Stimulated activated CD8-positive, alpha-beta memory T cell treated with anti-CD3 and anti-CD28 coated beads, Interleukin-2, amount 100 ng/mL, for 48 hours (primary cell): Measurements from ENCODE around the gene CNTNAP2.

Source experiments
- DNase-seq, 2 donors: peaks; one replicate each; pipeline ENCODE4 v3.0.0-alpha.2; 2020; ENCODE audit warnings: low read depth in 2 of 2

CNTNAP2 gene

DNA sequence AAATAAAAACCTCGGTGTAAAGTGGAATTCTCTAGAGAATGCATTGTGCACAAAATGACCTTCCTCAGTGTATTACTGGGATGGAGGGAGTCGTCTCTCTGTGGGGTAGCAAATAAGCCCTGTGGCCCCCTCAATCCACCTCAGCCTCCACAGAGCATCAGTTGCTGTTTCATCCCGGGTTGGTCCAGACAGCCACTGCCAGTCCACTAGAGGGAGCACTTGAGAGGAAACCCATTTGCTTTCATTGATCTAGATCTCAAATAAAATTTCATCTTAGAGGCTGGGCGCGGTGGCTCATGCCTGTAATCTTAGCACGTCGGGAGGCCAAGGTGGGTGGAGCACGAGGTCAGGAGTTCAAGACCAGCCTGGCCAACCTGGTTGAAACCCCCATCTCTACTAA is 1128.7 kb downstream of the CNTNAP2 start:
- DNase-seq = peak in 1 of 2 donors; percentile 1

DNA sequence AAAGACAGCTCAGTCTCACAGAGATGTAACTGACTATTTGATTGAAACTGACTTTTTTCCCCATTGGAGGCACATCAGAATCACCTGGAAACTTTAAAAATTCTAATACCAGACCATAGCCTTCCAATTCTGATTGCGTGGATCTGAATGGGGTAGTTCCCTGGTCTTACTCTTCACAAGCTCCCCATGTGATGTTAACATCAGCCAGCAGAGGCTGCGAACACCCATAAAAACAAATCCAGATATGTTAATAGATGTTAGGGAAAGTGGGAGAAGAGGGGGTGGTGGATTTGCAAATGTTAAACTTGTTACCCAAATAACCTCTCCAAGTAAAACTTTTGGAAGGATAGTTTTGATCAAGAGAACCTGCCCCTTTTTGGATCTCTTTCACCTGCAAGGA is 1133.4 kb downstream of the CNTNAP2 start:
- no peak for DNase-seq

DNA sequence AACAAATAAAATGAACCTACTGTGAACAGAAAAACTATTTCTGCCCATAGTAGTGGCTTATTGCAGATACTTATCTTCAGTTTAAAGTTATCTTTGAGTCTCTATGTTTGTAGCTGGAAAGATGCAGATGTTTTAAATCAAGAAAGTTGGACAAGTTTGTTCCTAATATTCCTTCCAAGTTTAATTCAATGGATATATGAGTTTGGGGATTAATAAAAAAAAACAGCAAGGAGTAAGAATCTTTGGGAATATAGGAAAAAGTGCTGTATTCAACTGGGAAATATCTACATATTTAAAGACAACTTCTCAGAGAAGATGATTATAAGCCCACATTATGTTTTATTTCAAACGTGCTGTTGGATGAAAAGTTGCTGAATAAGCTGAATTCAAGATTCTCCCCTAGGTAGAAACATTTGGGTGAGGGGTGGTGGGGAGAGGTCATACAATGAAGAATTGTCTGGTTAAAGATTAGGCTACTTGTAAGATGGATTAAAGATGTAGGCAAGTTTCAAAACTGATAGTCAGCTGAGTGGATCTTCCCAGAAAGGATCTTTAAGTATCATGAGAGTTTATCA is 1135.2 kb downstream of the CNTNAP2 start:
- no peak for DNase-seq

DNA sequence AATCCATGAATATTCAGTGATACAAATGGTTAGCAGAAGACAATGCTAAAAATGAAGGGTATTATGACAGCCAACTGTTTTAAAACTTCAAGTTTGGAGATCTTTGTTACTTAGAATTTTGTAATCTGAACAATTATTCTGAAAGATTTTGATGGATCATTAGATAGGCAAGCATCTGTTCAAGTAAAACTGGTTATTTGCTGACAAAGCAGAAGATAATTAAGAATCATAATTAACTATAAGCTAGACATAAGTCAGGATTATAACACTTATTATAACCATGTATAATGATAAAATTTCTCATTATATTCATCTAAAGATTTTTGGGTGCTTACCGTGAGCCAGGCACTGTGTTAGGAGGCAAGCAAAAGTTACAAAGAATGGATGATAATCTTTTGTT is 1145.1 kb downstream of the CNTNAP2 start:
- no peak for DNase-seq

DNA sequence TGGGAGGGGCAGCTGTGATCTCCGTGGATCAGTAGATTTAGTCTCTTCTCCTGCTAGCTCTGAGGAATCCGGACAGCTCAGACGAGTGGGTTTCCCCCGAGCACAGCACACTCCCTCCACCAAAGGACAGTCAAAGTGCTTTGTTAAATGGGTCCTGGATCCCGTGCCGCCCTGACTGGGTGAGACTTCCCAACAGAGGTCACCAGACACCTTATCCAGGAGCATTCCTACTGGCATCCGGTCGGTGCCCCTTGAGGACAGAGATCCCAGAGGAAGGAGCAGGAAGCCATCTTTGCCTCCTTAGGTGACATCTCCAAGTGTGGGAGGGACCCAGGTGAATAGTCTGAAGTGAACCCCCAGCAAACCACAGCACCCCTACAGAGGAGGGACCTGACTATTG is 1148.9 kb downstream of the CNTNAP2 start:
- DNase-seq = no peak

DNA sequence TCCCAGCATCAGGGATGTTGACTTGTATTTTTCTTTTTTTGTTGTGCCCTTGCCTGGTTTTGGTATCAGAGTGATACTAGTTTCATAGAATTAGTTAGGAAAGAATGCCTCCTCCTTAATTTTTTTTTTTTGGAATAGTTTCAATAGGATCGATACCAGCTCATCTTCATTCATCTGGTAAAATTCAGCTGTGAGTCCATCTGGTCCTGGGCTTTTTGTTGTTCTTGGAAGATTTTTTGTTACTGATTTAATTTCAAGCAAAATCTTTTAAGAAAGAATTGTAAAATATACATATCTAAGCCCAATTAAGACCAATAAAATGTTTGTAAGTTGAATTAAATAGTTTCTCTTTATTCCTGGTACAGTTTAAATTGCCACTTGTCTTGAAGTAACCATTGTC is 1159.5 kb downstream of the CNTNAP2 start:
- DNase-seq = no peak

DNA sequence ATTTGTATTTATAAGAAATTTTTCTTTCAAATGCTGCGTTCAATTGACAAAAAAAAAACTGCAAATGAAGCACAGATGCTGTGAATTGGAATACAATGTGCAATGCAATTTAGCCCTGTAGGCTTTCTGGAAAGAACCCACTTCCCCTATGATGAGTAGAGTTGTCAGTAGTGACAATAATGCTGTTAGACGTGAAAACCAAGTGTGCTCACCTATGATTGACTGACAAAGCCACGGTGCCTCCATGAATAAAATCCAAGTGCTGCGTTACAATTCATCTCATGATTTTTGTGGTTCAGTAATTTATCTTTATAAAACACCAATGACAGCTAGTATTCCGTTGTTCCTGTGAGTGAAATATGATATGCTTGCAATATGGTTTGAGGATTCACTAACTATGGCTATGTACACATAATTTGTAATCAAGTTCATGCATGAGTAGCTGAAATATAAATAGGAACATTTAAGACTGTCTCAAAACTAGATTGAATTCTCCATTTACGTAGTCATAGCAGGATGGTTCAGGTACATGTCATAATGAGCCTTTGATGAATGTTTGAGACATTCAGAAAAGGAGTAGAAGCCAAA is 1160.3 kb downstream of the CNTNAP2 start:
- DNase-seq = no peak

DNA sequence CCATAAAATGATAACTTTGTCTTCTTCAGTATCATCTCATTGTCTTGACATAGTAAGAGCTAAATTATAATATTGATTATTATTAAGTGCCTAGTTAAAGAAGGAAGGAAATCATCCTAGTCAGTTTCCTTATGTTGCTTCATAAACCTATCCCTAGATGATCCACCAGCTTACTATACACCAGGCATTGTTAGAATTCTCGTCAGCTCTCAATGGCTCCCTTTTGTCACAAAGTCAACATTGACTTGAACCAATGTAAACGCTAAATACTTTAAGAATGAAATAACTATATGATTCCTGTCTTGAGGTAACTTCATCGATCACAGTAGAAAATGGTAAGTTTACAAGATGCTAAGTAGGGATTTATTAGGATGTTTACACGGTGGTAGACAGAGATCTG is 1162.9 kb downstream of the CNTNAP2 start:
- no peak for DNase-seq

DNA sequence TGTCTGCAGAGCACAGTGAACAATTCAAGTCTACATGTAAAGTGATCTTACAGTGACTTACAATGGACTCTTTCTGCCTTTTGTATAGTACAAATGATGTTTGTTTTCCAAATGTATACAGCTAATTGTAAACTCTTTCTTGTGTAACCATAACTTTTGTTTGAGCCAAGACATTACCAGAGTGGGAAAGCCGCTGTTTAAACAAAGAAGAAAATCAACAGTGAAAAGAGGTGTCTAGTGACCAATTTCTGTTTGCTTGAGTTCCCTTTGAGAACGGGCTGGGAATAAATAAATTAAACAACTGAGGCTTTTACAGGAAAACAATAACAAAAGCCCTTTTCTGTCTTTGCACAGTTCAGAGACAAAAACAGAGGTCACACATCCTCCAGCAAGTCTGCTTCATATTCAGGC is 1163.4 kb downstream of the CNTNAP2 start:
- DNase-seq = no peak

DNA sequence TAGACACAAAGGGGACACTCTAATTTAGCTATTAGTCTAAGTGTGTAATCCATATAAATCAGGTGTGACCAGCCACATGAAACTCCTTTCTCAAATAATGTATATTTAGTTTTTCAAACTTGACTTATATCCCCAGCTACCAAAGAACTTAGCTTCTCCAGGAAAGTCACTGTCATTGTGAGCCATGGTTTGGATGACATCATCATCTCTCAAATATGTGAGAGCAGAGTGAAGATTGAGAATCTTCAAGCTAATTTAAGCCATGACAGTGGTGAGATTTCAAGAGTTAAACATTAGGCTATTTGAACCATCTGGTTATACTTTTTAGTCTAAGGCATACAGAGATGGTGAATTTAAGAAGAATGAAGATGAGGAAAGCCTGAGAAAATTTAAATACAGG is 1165.6 kb downstream of the CNTNAP2 start:
- DNase-seq = no peak

DNA sequence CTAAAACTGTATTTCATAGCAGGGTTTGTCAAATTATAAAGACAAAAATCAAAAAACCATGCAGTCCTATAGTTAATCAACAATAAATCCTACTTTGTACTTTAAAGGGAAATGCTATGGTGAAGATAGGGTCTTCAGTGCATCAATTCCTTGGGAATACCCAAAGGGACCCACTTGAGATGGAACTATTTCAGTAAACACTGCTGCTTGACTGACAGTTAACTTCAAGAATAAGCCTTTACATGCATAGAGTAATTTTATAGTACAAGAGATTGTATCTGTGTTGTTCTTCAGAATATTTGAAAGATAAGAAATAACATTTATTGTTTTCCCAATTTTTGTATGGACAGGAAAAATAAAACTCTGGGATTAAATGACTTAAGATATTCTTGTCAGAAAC is 1179.6 kb downstream of the CNTNAP2 start:
- DNase-seq = no peak

DNA sequence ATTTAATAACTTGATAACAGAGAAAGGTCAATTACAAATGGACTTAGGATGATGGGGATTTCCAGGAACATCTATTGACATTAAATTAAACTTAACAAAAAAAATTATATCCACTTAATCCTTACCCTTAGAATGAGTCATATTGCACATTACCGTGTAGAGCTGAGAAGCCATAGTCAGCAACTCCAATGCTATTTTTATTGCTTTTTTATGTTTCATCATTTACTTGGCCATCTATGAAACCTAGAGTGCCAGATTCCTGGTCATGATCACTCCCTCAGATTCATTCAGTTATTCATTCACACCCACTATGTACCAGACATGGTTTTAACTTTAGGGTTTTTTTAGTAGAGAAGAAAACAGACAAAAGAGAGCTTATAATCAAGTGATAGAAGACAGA is 1180.4 kb downstream of the CNTNAP2 start:
- no peak for DNase-seq

DNA sequence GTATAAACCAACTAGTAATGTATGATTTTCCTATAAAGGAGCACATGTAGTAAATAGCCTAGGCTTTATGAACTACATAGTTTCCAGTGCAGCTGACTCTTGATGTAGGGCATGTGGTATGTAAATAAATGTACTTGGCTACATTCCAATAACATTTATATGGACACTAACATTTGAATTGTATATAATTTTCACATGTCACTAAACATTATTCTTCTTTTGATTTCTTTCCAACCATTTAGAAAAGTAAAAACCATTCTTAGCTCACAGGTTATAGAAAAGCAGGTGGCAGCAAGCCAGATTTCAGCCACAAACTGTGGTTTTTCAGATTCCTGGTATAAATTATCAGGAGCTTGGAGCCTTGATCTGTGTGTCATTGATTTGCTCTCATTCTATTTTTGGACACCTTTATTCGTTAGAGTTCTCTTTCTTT is 1182.0 kb downstream of the CNTNAP2 start:
- DNase-seq = no peak

DNA sequence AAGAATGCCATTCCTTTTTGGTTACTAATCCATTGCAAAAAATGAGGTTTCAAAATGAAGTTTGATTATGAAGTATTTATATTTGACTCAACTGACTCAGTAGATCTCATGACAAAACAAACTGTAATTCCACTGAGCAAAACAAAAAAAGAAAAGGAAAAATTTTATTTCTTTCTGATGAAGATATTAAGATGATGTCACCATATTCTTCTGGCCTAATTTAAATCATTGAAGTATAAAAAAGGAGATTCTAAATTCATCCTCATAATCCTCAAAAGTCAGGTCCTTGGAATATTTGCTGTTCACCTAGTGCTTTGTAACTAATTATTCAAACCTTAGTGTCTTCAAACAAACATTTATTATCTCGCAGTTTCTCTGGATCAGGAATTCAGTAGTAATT is 1183.7 kb downstream of the CNTNAP2 start:
- DNase-seq = no peak

DNA sequence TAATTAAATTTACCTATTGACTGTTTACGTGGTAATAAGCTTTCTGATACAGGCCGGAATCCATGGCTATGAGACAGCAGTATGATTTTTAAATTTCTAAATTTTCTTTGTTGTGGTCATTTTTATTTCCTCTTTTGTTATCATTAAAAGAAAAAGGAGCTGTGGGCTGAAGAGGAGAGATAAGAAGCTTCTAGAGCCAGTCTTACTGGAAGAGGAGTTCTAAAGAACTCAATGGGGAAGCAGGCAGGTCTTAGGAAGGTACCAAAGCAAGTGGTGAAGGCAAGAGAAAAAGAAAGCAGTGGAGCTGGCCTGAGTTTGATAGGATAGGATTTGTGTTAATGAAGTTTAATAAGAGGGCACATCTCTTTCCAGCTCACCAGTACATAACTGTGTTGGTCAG is 1187.8 kb downstream of the CNTNAP2 start:
- no peak for DNase-seq

DNA sequence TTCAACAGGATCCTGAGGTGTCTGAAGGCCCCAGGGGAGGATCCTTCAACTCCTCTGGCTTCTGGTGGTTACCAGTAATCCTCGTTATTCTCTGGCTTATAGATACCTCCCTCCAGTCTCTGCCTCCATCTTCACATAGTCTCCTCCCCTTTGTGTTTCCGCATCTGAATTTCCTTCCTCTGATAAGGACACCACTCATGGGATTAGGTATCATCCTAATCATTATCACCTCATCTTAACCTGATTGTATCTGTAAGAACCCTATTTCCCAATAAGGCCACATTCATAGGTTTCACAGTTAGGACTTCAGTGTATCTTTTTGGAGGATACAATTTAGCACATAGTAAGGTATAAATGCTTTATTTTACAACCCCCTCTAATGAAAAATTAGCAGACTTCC is 1189.2 kb downstream of the CNTNAP2 start:
- DNase-seq = no peak

DNA sequence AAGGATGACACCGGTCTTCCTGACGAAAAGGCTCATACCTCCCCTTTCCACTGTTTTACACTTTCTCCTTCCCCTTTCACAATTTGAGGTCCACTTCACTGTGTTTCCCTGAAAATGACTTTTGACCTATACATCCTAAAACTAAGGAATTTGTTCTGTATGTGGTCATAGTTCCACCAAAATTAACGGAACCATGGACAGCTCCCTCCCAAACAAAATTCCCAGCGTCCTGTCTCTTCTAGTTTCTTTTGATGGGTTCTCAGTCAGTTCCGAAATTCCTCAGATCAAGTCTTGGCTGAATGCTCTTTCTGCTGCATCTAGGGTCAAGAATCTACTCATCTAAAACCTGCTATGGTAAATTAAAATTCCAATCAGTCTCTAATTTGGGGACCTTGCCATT is 1191.9 kb downstream of the CNTNAP2 start:
- DNase-seq = no peak

DNA sequence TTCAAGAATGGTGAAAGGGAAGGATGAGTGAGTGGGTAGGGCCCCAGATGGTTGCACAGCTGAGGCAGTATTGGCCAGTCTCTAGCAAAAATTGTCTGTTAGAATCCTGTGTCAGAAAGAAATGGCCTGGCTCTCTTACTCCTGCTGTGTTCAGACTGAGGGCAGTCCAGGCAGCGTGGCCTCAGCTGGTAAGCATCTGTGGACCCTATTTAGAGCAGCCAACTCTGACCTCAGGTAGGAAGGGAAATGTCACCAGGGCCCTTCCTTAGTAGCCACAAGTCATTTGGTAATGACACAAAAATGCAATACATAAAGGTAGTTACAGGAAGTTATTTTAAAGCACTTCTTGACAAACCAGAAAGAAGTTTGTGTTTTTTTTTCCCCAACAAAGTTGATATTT is 1194.7 kb downstream of the CNTNAP2 start:
- DNase-seq = no peak

DNA sequence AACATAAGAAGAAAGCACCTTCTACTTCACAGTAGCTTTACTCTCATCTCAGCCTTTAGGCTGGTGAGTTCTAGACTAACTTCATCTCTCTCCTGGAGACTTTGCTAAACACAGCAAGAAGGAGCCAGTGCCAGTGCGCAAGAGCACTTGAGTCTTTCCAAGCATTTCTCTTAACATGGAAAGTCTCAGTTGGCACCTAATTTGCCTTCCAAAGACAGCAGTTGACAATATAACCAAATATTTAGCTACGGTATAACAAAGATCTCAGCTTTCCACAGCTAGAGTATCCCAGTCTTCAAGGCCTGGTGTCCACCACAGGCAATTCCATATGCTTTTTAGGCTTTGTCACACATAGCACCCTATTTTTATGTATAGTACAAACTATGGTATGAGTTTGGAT is 1204.9 kb downstream of the CNTNAP2 start:
- DNase-seq = no peak

DNA sequence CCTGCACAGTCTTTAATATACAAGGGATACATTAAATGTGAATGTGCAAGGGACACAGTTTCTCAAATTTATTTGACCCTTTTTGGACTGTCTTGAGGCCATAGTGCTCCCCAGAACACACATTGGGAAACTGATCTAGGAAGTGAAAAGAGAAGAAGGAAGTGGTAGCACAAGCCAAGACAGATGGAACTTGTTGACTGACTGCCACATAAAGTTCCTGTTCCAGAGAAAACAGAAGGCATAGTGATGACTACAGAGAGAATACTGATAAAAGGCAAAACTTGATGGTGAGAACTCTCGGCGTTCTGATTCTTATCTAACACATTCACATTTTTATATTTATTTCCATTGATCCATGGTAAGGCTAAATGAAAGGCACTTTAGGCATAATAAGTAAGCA is 1216.4 kb downstream of the CNTNAP2 start:
- no peak for DNase-seq

DNA sequence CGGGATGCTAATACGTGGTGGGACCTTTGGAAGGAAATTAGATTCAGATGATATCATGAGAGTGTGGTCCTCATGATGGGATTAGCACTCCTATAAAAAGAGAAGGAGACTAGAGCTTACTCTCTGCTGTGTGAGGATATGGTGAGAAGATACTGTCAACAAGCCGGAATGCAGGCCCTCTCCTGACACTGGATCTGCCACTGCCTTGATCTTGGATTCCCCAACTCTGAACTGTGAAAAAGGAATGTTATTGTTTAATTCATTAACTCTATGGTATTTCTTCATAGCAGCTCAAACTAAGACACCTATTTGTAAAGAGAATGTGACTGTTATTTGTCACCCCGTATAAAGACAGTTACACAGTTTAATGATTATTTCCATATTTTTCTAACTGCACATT is 1246.5 kb downstream of the CNTNAP2 start:
- DNase-seq = no peak

DNA sequence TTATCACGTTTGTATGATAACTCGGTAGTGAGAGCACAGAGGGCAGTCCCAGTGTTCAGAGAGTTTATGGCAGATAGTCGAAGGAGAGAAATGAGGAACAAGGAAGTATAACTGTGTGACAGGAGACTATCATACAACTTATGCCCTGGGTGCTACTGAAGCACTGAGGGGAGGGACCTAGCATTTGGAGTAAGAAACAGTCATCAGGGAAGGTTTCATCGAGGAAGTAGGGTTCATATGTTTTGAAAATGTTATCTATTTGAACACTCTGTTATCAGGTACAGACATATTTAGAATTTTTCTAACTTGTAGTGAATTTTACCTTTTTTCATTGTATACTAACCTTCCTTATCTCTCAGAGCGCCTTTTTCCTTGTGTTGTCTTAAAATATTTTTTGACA is 1259.6 kb downstream of the CNTNAP2 start:
- no peak for DNase-seq

DNA sequence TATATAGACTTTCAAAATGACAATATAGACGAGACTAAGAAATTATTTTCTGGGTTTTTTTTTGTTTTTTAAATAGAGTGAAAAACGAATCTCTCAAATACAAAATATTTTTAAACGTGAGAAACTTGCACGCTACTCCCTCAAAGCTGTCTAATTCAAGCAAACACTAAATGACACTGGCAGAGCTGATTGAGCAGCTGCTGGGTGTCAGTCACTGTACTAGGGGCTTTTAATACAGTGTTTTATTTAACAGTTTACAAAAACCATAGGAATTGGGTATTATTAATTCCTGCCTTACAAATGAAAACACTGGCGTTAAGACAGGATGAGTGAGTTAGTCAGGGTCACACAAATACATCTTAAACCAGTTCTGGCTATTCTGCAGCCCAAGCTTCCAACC is 1264.3 kb downstream of the CNTNAP2 start:
- DNase-seq = no peak

DNA sequence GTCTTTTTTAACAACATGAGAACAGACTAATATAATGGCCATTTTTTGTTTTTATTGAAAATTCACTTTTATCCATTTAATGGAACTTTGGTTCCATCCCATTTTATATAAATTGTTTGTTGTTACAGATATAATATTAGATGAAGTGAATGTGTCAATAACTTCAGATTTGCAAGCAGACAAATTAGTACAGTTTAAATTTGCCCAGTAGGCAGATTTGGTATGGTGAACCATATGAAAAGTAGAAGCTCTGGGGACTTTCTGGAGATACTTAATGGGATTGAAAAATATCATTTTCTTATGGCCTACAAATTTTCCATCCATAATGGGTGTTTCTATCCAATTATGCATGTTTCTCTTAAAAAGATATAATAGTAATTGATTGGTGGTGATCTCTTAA is 1277.7 kb downstream of the CNTNAP2 start:
- no peak for DNase-seq
